T-helper 9 cell (primary cell): ENCODE results near the gene OAS2.
"Not testable (repeated sequence)": the region's sequence is repeated elsewhere in the genome, so short reads cannot be mapped to it uniquely, and the experiment has no call there.

ENCODE experiments used
- DNase-seq: peaks from one replicate; pipeline ENCODE4 v3.0.0-alpha.2; 2020

The OAS2 gene

GRCh38 chr12:112957125-112957524 is 21.2 kb upstream of the OAS2 start:
- not testable (repeated sequence) for DNase-seq

GRCh38 chr12:112961074-112961473 is 17.2 kb upstream of the OAS2 start:
- DNase-seq: no peak

GRCh38 chr12:112961536-112961935 is 16.8 kb upstream of the OAS2 start:
- DNase-seq: no peak

GRCh38 chr12:112962561-112962960 is 15.8 kb upstream of the OAS2 start:
- no peak for DNase-seq

GRCh38 chr12:112963227-112963861 is 15.0 kb upstream of the OAS2 start:
- no peak for DNase-seq

- no peak for DNase-seq
Observed at GRCh38 chr12:112964067-112964670, 14.2 kb upstream of the OAS2 start.

GRCh38 chr12:112964915-112965314 is 13.4 kb upstream of the OAS2 start:
- DNase-seq: no peak

GRCh38 chr12:112965643-112966042 is 12.7 kb upstream of the OAS2 start:
- no peak for DNase-seq

GRCh38 chr12:112967306-112967705 is 11.0 kb upstream of the OAS2 start:
- DNase-seq: no peak

- no peak for DNase-seq
Observed at GRCh38 chr12:112967858-112968257, 10.5 kb upstream of the OAS2 start.

GRCh38 chr12:112969547-112970306 is 8.6 kb upstream of the OAS2 start:
- DNase-seq: no peak

GRCh38 chr12:112970391-112970790 is 7.9 kb upstream of the OAS2 start:
- no peak for DNase-seq

GRCh38 chr12:112971248-112971647 is 7.1 kb upstream of the OAS2 start:
- DNase-seq: no peak

GRCh38 chr12:112973011-112973735 is 5.1 kb upstream of the OAS2 start:
- no peak for DNase-seq

- no peak for DNase-seq
Observed at GRCh38 chr12:112973818-112974231, 4.5 kb upstream of the OAS2 start.

GRCh38 chr12:112974904-112975303 is 3.4 kb upstream of the OAS2 start:
- no peak for DNase-seq

- DNase-seq: no peak
Observed at GRCh38 chr12:112977139-112977538, 1.2 kb upstream of the OAS2 start.

- DNase-seq: no peak
Observed at GRCh38 chr12:112977641-112978040, 678 bp upstream of the OAS2 start.

GRCh38 chr12:112979041-112979680 is 842 bp downstream of the OAS2 start:
- DNase-seq: peak; percentile 24

GRCh38 chr12:112980491-112981158 is 2.3 kb downstream of the OAS2 start:
- DNase-seq: no peak

- DNase-seq: no peak
Observed at GRCh38 chr12:112985642-112986290, 7.4 kb downstream of the OAS2 start.

- DNase-seq: no peak
Observed at GRCh38 chr12:112986291-112986800, 8.0 kb downstream of the OAS2 start.
